ENCODE measurements around the gene SNX11.

DNA sequence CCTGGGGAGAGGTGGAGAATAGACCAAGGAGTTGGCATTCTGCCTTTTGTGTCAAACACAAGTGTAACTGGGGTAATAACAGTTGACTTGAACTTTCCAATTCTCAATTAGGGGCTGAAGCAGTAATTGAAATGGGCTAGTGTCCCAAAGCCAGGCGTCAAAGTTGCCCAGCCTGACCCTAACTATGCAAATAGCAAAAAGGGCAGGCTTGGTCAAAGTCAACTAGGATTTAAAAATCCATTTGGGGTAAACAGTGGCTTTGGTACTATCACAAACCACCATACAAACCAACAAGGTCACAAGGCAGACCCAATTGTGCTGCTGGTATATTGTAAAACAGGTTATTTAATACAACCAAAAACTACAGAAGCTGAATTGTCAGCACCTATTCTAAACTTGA, 41.4 kb upstream of the SNX11 start:
- TF ChIP-seq, protein P1, sequence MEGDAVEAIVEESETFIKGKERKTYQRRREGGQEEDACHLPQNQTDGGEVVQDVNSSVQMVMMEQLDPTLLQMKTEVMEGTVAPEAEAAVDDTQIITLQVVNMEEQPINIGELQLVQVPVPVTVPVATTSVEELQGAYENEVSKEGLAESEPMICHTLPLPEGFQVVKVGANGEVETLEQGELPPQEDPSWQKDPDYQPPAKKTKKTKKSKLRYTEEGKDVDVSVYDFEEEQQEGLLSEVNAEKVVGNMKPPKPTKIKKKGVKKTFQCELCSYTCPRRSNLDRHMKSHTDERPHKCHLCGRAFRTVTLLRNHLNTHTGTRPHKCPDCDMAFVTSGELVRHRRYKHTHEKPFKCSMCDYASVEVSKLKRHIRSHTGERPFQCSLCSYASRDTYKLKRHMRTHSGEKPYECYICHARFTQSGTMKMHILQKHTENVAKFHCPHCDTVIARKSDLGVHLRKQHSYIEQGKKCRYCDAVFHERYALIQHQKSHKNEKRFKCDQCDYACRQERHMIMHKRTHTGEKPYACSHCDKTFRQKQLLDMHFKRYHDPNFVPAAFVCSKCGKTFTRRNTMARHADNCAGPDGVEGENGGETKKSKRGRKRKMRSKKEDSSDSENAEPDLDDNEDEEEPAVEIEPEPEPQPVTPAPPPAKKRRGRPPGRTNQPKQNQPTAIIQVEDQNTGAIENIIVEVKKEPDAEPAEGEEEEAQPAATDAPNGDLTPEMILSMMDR (IDR thresholded peaks at IDR 0.05): no peak
- TF ChIP-seq POLR2A (IDR thresholded peaks at IDR 0.05): no peak

Data from esophagus squamous epithelium (tissue), 4 donors.